ENCODE data around the gene RAPGEF4. TPM values are rescaled to one million over a fixed set of nuclear protein-coding genes. Genes with fewer than 3 reads are reported as not detected.

RAPGEF4 gene
- total RNA-seq, 2 experiments from 2014 or later, result 0.23 to 0.40 TPM

- no peaks in the 10 kb centered on the region for H3K4me1 Mint-ChIP-seq
- peak; percentile 24 for DNase-seq
- H3K4me3 Mint-ChIP-seq, result no peak overlapping the region
- H3K27me3 Mint-ChIP-seq, result peaks cover 13% of the 10 kb centered on the region
- H3K9me3 Mint-ChIP-seq, result no peaks in the 10 kb centered on the region
- ChIA-PET CTCF (interaction anchor here (1.0 to 1.6 kb wide), 7 partner anchors 9 to 584 kb away, joined by 3 to 10 read pairs (median 4); no protein-coding TSS in a partner anchor), POLR2A (no interaction called here)
- H3K27ac Mint-ChIP-seq, result no peak overlapping the region
- H3K36me3 Mint-ChIP-seq (ENCODE audit: low read depth), result no peaks in the 10 kb centered on the region
Measured at GRCh38 chr2:172710584-172711047, 25.0 kb upstream of the RAPGEF4 start.

GRCh38 chr2:172711110-172711509 lies 24.5 kb upstream of the RAPGEF4 start:
- POLR2A ChIA-PET, result no interaction called here
- H3K36me3 Mint-ChIP-seq (ENCODE audit: low read depth), result no peaks in the 10 kb centered on the region
- H3K4me1 Mint-ChIP-seq, result no peaks in the 10 kb centered on the region

GRCh38 chr2:172712251-172712650 lies 23.4 kb upstream of the RAPGEF4 start:
- DNase-seq, result no peak
- Mint-ChIP-seq H3K27me3 (peaks cover 8% of the 10 kb centered on the region), H3K27ac (no peak overlapping the region), H3K4me3 (no peak overlapping the region), H3K9me3 (no peaks in the 10 kb centered on the region), H3K4me1 (no peaks in the 10 kb centered on the region), H3K36me3 (ENCODE audit: low read depth) (no peaks in the 10 kb centered on the region)
- POLR2A ChIA-PET, result no interaction called here
- CTCF ChIA-PET, result no interaction called here

More at GRCh38 chr2:172711110-172711509, 24.5 kb upstream of the RAPGEF4 start:
- CTCF ChIA-PET, result interaction anchor here (1.0 to 1.6 kb wide), 7 partner anchors 9 to 584 kb away, joined by 3 to 10 read pairs (median 4); no protein-coding TSS in a partner anchor
- no peak overlapping the region for H3K27ac Mint-ChIP-seq
- no peak for DNase-seq
- no peak overlapping the region for H3K4me3 Mint-ChIP-seq
- H3K27me3 Mint-ChIP-seq, result peaks cover 8% of the 10 kb centered on the region
- H3K9me3 Mint-ChIP-seq, result no peaks in the 10 kb centered on the region

- CTCF ChIA-PET, result no interaction called here
- DNase-seq, result no peak
- Mint-ChIP-seq H3K27me3 (peaks cover 4% of the 10 kb centered on the region), H3K27ac (no peak overlapping the region), H3K4me3 (no peak overlapping the region), H3K36me3 (ENCODE audit: low read depth) (no peaks in the 10 kb centered on the region), H3K4me1 (no peaks in the 10 kb centered on the region), H3K9me3 (no peaks in the 10 kb centered on the region)
- POLR2A ChIA-PET, result no interaction called here
Measured at GRCh38 chr2:172713365-172713875, 22.2 kb upstream of the RAPGEF4 start.

DNA sequence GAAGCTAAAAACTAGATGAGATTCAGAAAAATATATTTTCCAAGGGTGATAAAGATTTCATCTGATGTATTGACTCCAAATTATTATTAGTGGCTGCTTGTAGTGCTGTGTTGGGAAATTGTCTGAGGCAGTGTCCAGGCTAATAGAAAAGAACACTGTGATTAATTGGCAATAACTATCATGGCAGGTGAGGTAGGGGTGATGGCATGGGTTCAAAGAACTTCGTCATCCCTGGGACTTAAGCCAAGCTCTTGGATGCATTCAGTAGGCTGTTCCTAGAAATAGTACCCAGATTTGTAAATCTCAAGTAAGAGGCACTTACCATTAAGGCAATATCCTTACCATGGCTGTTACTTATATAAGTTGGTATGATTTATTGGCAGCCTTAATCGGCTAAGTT lies 13.2 kb upstream of the RAPGEF4 start:
- no peak overlapping the region for H3K27ac Mint-ChIP-seq
- DNase-seq, result no peak
- H3K9me3 Mint-ChIP-seq, result no peaks in the 10 kb centered on the region
- no peaks in the 10 kb centered on the region for H3K36me3 Mint-ChIP-seq (ENCODE audit: low read depth)
- H3K4me3 Mint-ChIP-seq, result no peak overlapping the region
- H3K4me1 Mint-ChIP-seq, result no peaks in the 10 kb centered on the region
- ChIA-PET POLR2A (no interaction called here), CTCF (no interaction called here)
- H3K27me3 Mint-ChIP-seq, result peaks cover 10% of the 10 kb centered on the region

GRCh38 chr2:172723286-172723685 lies 12.4 kb upstream of the RAPGEF4 start:
- Mint-ChIP-seq H3K9me3 (no peaks in the 10 kb centered on the region), H3K27me3 (peaks cover 10% of the 10 kb centered on the region), H3K4me3 (no peak overlapping the region), H3K36me3 (ENCODE audit: low read depth) (no peaks in the 10 kb centered on the region), H3K27ac (no peak overlapping the region), H3K4me1 (no peaks in the 10 kb centered on the region)
- ChIA-PET POLR2A (no interaction called here), CTCF (no interaction called here)
- no peak for DNase-seq

DNA sequence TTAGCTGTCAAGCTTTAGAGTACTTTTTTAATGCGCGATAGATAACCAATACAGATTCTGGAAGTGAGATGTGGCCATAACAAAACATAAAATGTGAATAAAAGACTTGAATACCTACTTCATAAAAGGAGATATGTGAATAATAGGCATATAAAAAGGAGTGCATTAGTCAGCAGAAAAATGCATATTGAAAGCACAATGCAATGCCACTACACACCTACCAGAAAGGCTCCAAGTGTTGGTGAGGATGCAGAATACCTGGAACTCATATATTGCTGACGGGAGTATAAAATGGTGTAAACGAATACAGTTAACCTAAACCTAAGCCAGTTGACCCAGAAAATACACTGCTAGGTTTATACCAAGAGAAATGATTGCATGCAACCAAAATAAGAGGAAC lies 10.9 kb upstream of the RAPGEF4 start:
- Mint-ChIP-seq H3K4me1 (no peaks in the 10 kb centered on the region), H3K4me3 (no peak overlapping the region)

DNA sequence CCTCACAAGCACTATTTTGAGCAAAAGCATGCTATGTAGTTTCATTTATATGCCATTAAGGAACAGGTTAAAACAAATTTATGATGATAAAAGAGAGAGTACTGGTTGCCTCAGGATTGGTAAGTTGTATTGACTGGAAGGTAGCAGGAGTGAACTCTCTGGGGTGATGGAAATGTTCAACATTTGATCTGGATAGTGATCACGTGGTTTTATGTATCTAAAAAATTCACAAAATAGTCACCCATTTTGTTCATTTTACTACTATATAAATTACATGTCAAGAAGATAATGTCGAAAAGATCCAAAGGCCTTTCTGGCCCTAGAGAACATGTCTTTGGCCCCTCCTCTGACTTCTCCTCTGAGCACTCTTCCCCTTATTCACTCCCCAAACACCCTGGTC lies 10.4 kb upstream of the RAPGEF4 start:
- Mint-ChIP-seq H3K36me3 (ENCODE audit: low read depth) (no peaks in the 10 kb centered on the region), H3K27me3 (peaks cover 14% of the 10 kb centered on the region), H3K27ac (no peak overlapping the region), H3K4me1 (no peaks in the 10 kb centered on the region), H3K9me3 (no peaks in the 10 kb centered on the region), H3K4me3 (no peak overlapping the region)
- DNase-seq, result no peak
- POLR2A ChIA-PET, result no interaction called here
- CTCF ChIA-PET, result no interaction called here

More for the DNA sequence above, 10.9 kb upstream of the RAPGEF4 start:
- H3K36me3 Mint-ChIP-seq (ENCODE audit: low read depth), result no peaks in the 10 kb centered on the region
- no peak for DNase-seq
- peaks cover 11% of the 10 kb centered on the region for H3K27me3 Mint-ChIP-seq
- ChIA-PET CTCF (no interaction called here), POLR2A (no interaction called here)
- H3K27ac Mint-ChIP-seq, result no peak overlapping the region
- H3K9me3 Mint-ChIP-seq, result no peaks in the 10 kb centered on the region

GRCh38 chr2:172725746-172726145 lies 9.9 kb upstream of the RAPGEF4 start:
- no peak overlapping the region for H3K27ac Mint-ChIP-seq
- no peaks in the 10 kb centered on the region for H3K9me3 Mint-ChIP-seq
- DNase-seq, result no peak
- ChIA-PET CTCF (no interaction called here), POLR2A (no interaction called here)
- peaks cover 13% of the 10 kb centered on the region for H3K27me3 Mint-ChIP-seq
- no peaks in the 10 kb centered on the region for H3K4me1 Mint-ChIP-seq
- H3K36me3 Mint-ChIP-seq (ENCODE audit: low read depth), result no peaks in the 10 kb centered on the region
- H3K4me3 Mint-ChIP-seq, result no peak overlapping the region

DNA sequence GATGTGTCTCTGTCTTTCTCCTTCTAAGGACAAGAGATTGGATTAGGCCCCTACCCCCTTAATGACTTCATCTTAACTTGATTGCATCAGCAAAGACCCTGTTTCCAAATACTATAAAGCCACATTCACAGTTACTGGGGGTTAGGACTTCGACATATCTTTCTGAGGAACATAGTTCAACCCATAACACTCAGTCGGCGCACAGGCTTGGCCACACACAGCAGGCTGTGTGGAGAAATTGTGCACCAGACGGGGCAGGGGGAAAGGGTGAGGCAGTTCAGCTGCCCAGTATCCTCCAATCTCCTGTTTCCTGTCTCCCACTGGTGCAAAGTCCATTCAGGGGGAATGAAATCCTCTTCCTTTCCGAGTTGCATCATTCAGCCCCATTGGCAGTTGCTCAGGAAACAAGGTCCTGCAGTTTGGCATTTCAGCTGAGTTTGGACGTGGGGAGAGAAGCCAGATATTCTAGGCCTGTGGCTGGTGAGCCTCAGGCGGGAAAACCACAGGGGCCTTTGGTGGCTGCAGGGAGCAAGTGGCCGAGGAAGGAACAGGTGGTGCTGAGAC lies 9.4 kb upstream of the RAPGEF4 start:
- Mint-ChIP-seq H3K4me1 (no peaks in the 10 kb centered on the region), H3K9me3 (no peaks in the 10 kb centered on the region), H3K4me3 (no peak overlapping the region), H3K27me3 (peaks cover 14% of the 10 kb centered on the region), H3K36me3 (ENCODE audit: low read depth) (no peaks in the 10 kb centered on the region), H3K27ac (no peak overlapping the region)
- no peak for DNase-seq
- ChIA-PET CTCF (no interaction called here), POLR2A (no interaction called here)

DNA sequence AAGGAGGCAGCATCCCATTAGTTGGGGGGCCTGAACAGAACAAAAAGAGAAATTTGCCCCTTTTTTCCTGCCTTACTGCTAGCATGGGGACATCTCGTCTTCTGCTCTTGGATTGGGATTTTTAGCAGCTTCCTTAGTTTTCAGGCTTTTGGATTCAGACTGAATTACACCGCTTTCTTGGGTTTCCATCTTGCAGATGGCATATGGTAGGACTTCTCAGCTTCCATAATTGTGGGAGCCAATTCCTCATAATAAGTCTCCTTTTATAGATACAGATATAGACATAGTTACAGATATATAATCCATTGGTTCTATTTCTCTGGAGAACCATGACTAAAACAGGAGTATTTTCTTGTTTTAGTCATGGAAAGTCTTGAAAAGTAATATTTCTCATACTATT lies 5.2 kb upstream of the RAPGEF4 start:
- Mint-ChIP-seq H3K36me3 (ENCODE audit: low read depth) (no peaks in the 10 kb centered on the region), H3K4me3 (no peak overlapping the region), H3K27ac (no peak overlapping the region), H3K27me3 (peaks cover 38% of the 10 kb centered on the region), H3K9me3 (no peaks in the 10 kb centered on the region), H3K4me1 (peaks cover 3% of the 10 kb centered on the region)
- DNase-seq, result no peak
- ChIA-PET POLR2A (no interaction called here), CTCF (no interaction called here)

GRCh38 chr2:172734711-172735581 lies 699 bp upstream of the RAPGEF4 start:
- Mint-ChIP-seq H3K4me3 (no peak overlapping the region), H3K27ac (no peak overlapping the region), H3K9me3 (no peaks in the 10 kb centered on the region), H3K36me3 (ENCODE audit: low read depth) (no peaks in the 10 kb centered on the region), H3K4me1 (peaks cover 3% of the 10 kb centered on the region), H3K27me3 (peaks cover 62% of the 10 kb centered on the region)
- DNase-seq, result no peak
- ChIA-PET POLR2A (no interaction called here), CTCF (no interaction called here)

- Mint-ChIP-seq H3K4me1 (peaks cover 3% of the 10 kb centered on the region), H3K9me3 (no peaks in the 10 kb centered on the region), H3K36me3 (ENCODE audit: low read depth) (no peaks in the 10 kb centered on the region), H3K4me3 (no peak overlapping the region), H3K27me3 (peaks cover 61% of the 10 kb centered on the region), H3K27ac (no peak overlapping the region)
- POLR2A ChIA-PET, result no interaction called here
- no peak for DNase-seq
- CTCF ChIA-PET, result no interaction called here
Measured at GRCh38 chr2:172736424-172737174, 954 bp downstream of the RAPGEF4 start.
